ENCODE measurements around the gene PNPLA5.

DNA sequence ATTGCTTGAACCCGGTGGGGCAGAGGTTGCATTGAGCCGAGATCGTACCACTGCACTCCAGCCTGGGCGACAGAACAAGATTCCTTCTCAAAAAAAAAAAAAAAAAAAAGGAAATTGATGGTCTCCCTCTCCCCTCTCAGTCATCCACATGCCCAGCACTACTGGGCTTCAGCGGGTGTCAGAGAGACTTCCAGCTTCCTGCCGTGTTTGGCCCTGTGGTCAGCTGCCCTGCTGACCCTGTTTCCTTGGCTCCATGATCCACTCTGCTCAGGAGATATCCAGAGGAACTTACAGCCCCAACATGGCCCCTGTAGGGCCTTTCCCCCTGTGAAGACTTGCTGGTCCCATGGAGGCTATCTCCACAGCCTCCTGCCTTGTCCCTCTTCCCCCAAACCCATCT is 25.7 kb upstream of the PNPLA5 start:
- TF ChIP-seq RNF2 (IDR thresholded peaks at IDR 0.05) (no peak), CAMTA2 (CRISPR knock-in tag; conservative IDR thresholded peaks at IDR 0.05) (no peak), NFE2 (IDR thresholded peaks at IDR 0.05; ENCODE audit: low read depth) (no peak), KDM5B (IDR thresholded peaks at IDR 0.05; ENCODE audit: insufficient replicate concordance, low read depth, low read length) (no peak), ZNF561 (CRISPR knock-in tag; conservative IDR thresholded peaks at IDR 0.05) (no peak), POLR2AphosphoS5 (IDR thresholded peaks at IDR 0.05; ENCODE audit: control insufficient read depth, insufficient read depth, low read depth, low read length) (no peak), KAT7 (CRISPR knock-in tag; IDR thresholded peaks at IDR 0.05; ENCODE audit: borderline replicate concordance) (no peak), ZNF384 (IDR thresholded peaks at IDR 0.05; ENCODE audit: low read depth, low read length) (no peak)
- TF ChIP-seq, protein P1, sequence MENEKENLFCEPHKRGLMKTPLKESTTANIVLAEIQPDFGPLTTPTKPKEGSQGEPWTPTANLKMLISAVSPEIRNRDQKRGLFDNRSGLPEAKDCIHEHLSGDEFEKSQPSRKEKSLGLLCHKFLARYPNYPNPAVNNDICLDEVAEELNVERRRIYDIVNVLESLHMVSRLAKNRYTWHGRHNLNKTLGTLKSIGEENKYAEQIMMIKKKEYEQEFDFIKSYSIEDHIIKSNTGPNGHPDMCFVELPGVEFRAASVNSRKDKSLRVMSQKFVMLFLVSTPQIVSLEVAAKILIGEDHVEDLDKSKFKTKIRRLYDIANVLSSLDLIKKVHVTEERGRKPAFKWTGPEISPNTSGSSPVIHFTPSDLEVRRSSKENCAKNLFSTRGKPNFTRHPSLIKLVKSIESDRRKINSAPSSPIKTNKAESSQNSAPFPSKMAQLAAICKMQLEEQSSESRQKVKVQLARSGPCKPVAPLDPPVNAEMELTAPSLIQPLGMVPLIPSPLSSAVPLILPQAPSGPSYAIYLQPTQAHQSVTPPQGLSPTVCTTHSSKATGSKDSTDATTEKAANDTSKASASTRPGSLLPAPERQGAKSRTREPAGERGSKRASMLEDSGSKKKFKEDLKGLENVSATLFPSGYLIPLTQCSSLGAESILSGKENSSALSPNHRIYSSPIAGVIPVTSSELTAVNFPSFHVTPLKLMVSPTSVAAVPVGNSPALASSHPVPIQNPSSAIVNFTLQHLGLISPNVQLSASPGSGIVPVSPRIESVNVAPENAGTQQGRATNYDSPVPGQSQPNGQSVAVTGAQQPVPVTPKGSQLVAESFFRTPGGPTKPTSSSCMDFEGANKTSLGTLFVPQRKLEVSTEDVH (IDR thresholded peaks at IDR 0.05; ENCODE audit: low read depth, partially characterized antibody), result no peak
- TF ChIP-seq, protein P2, sequence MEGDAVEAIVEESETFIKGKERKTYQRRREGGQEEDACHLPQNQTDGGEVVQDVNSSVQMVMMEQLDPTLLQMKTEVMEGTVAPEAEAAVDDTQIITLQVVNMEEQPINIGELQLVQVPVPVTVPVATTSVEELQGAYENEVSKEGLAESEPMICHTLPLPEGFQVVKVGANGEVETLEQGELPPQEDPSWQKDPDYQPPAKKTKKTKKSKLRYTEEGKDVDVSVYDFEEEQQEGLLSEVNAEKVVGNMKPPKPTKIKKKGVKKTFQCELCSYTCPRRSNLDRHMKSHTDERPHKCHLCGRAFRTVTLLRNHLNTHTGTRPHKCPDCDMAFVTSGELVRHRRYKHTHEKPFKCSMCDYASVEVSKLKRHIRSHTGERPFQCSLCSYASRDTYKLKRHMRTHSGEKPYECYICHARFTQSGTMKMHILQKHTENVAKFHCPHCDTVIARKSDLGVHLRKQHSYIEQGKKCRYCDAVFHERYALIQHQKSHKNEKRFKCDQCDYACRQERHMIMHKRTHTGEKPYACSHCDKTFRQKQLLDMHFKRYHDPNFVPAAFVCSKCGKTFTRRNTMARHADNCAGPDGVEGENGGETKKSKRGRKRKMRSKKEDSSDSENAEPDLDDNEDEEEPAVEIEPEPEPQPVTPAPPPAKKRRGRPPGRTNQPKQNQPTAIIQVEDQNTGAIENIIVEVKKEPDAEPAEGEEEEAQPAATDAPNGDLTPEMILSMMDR (IDR thresholded peaks at IDR 0.05 in 2 of 3, conservative IDR thresholded peaks at IDR 0.05 in 1 of 3; ENCODE audit: insufficient read depth in 2 of 3, low read depth in 1 of 3, low read length in 3 of 3), result no peak
- TF ChIP-seq, protein P3, sequence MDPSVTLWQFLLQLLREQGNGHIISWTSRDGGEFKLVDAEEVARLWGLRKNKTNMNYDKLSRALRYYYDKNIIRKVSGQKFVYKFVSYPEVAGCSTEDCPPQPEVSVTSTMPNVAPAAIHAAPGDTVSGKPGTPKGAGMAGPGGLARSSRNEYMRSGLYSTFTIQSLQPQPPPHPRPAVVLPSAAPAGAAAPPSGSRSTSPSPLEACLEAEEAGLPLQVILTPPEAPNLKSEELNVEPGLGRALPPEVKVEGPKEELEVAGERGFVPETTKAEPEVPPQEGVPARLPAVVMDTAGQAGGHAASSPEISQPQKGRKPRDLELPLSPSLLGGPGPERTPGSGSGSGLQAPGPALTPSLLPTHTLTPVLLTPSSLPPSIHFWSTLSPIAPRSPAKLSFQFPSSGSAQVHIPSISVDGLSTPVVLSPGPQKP (CRISPR knock-in tag; IDR thresholded peaks at IDR 0.05), result no peak
